K562 (cell line): ENCODE results near the gene ELOVL5. TPM values are rescaled to one million over a fixed set of nuclear protein-coding genes. Genes with fewer than 3 reads are reported as not detected.

ENCODE experiments used
- CCNT2 ChIP-seq: IDR thresholded peaks from 2 replicates; pipeline ENCODE4 v1.6.1; 2011; ENCODE audit warnings: borderline replicate concordance, low read depth, mild to moderate bottlenecking, moderate library complexity, mixed read lengths, low read length; ENCODE audit not compliant: insufficient read length; ENCODE audit errors: extremely low read depth
- ETV5 ChIP-seq: sonication (generic); formaldehyde crosslinking; IDR thresholded peaks from 2 replicates; pipeline ENCODE4 v1.4.0; 2020; ENCODE audit warnings: low read depth, mild to moderate bottlenecking, missing genetic modification reagents
- KAT7 ChIP-seq: sonication (generic); formaldehyde crosslinking; IDR thresholded peaks from 2 replicates; pipeline ENCODE4 v1.8.0; 2022; ENCODE audit warnings: missing genetic modification reagents, mild to moderate bottlenecking, borderline replicate concordance
- MEF2A ChIP-seq: IDR thresholded peaks from 2 replicates; pipeline ENCODE4 v1.6.1; 2011; ENCODE audit warnings: low read depth, mild to moderate bottlenecking, low read length, moderate library complexity; ENCODE audit not compliant: control insufficient read depth
- NFE2L1 ChIP-seq: fragments of 450-650 bp; IDR thresholded peaks from 2 replicates; pipeline ENCODE4 v1.6.1; 2016; ENCODE audit warnings: missing genetic modification characterization, low read depth, mild to moderate bottlenecking, missing compliant biosample characterization, moderate library complexity, borderline replicate concordance
- NFIX ChIP-seq: fragments of 250-450 bp; sonication (Bioruptor Pico); IDR thresholded peaks from 2 replicates; pipeline ENCODE4 v1.4.0; 2020; ENCODE audit warnings: low read depth, mild to moderate bottlenecking, moderate library complexity
- NR1H2 ChIP-seq: sonication (generic); formaldehyde crosslinking; IDR thresholded peaks from 2 replicates; pipeline ENCODE4 v1.4.0; 2020; ENCODE audit warnings: mild to moderate bottlenecking, missing genetic modification reagents
- NR2C1 ChIP-seq, 2 experiments: fragments of 450-650 bp; IDR thresholded peaks; 2 replicates each; pipeline ENCODE4 v1.6.1; 2017; ENCODE audit warnings: mild to moderate bottlenecking in 2 of 2, antibody characterized with exemption in 1 of 2, inconsistent platforms in 1 of 2, missing compliant biosample characterization in 1 of 2, missing genetic modification characterization in 1 of 2
- NRF1 ChIP-seq, 2 experiments: fragments of 450-650 bp; IDR thresholded peaks in 1 of 2; conservative IDR thresholded peaks in 1 of 2; 2 replicates each; pipeline ENCODE4 v1.6.1; 2014; ENCODE audit warnings: mild to moderate bottlenecking in 2 of 2
- OTX1 ChIP-seq: fragments of 450-650 bp; formaldehyde crosslinking; IDR thresholded peaks from 2 replicates; pipeline ENCODE4 v1.4.0; 2022; ENCODE audit warnings: mild to moderate bottlenecking
- RAD21 ChIP-seq, 2 experiments: fragments of 250-450 bp in 1 of 2; fragments of 450-650 bp in 1 of 2; sonication (Bioruptor Pico) in 1 of 2; formaldehyde crosslinking in 1 of 2; IDR thresholded peaks in 1 of 2; conservative IDR thresholded peaks in 1 of 2; 2 replicates each; pipeline versions ENCODE4 v1.4.0 to v1.8.0; 2020 to 2022; ENCODE audit warnings: mild to moderate bottlenecking in 2 of 2, moderate library complexity in 1 of 2
- RCOR1 ChIP-seq, 2 experiments: IDR thresholded peaks; 2 replicates each; pipeline ENCODE4 v1.6.1; 2012; ENCODE audit warnings: low read depth in 2 of 2, low read length in 2 of 2, borderline replicate concordance in 1 of 2, improper control_type of control experiment in 1 of 2
- RFX7 ChIP-seq: fragments of 250-450 bp; sonication (Bioruptor Pico); IDR thresholded peaks from 2 replicates; pipeline ENCODE4 v1.5.1; 2021; ENCODE audit warnings: mild to moderate bottlenecking
- ZBED1 ChIP-seq: IDR thresholded peaks from 2 replicates; pipeline ENCODE4 v1.6.1; 2014
- ZKSCAN8 ChIP-seq: fragments of 200-800 bp; sonication (Bioruptor generic); IDR thresholded peaks from 2 replicates; pipeline ENCODE4 v1.6.1; 2016; ENCODE audit warnings: missing genetic modification characterization, missing compliant biosample characterization
- ZNF133 ChIP-seq: fragments of 250-450 bp; sonication (Bioruptor Pico); IDR thresholded peaks from 2 replicates; pipeline ENCODE4 v1.4.0; 2020; ENCODE audit warnings: mild to moderate bottlenecking
- ZNF263 ChIP-seq: sonication (generic); formaldehyde crosslinking; IDR thresholded peaks from 2 replicates; pipeline ENCODE4 v1.8.0; 2022; ENCODE audit warnings: mild to moderate bottlenecking, missing genetic modification reagents, borderline replicate concordance
- ZNF384 ChIP-seq: IDR thresholded peaks from 2 replicates; pipeline ENCODE4 v1.6.1; 2012; ENCODE audit warnings: low read depth, low read length, improper control_type of control experiment
- polyA plus RNA-seq, 8 experiments: library from polyadenylated mRNA; depleted of rRNA in 4 of 8; stranded (reverse) in 5 of 8; unstranded in 3 of 8; fragments of >200 nt; fragmentation: Nextera tagmentation in 2 of 8; fragmentation: Illumina TruSeq in 1 of 8; extraction: Ambion mirVana in 2 of 8; extraction: Trizol in 1 of 8; gene quantifications; 2 replicates each; pipeline versions ENCODE4 v1.2.1 to v1.2.3, GENCODE V29; 2011 to 2014; ENCODE audit warnings: inconsistent platforms in 1 of 8, missing spikeins in 1 of 8
- total RNA-seq, 7 experiments: library from RNA; depleted of rRNA in 6 of 7; stranded (reverse); fragments of >200 nt in 6 of 7; fragmentation: Illumina TruSeq in 2 of 7; extraction: Trizol in 2 of 7; gene quantifications; 2 replicates each; pipeline versions ENCODE4 v1.2.1 to v1.2.3, GENCODE V29; 2011 to 2021; ENCODE audit warnings: low replicate concordance in 1 of 7
- TF ChIP-seq, protein P1 (sequence below): IDR thresholded peaks from 3 replicates; pipeline ENCODE4 v1.6.1; 2011; ENCODE audit warnings: borderline replicate concordance, mild to moderate bottlenecking; ENCODE audit not compliant: insufficient read length, insufficient read depth
- TF ChIP-seq, protein P2 (sequence below): fragments of 450-650 bp; IDR thresholded peaks from 2 replicates; pipeline ENCODE4 v1.6.1; 2014; ENCODE audit warnings: low read depth, mild to moderate bottlenecking, moderate library complexity, borderline replicate concordance
- TF ChIP-seq, protein P3 (sequence below): fragments of 250-450 bp; sonication (Bioruptor Pico); IDR thresholded peaks from 2 replicates; pipeline ENCODE4 v1.5.0; 2021
- TF ChIP-seq, protein P4 (sequence below), 2 experiments: fragments of 450-650 bp; IDR thresholded peaks; 2 replicates each; pipeline ENCODE4 v1.6.1; 2016

Gene ELOVL5
- total and polyA plus RNA-seq, 9 of the 15 experiments (the other 6 are each of a cell fraction or from before 2014, with no cell fraction given): 70.6 to 245 (median 132) TPM

DNA sequence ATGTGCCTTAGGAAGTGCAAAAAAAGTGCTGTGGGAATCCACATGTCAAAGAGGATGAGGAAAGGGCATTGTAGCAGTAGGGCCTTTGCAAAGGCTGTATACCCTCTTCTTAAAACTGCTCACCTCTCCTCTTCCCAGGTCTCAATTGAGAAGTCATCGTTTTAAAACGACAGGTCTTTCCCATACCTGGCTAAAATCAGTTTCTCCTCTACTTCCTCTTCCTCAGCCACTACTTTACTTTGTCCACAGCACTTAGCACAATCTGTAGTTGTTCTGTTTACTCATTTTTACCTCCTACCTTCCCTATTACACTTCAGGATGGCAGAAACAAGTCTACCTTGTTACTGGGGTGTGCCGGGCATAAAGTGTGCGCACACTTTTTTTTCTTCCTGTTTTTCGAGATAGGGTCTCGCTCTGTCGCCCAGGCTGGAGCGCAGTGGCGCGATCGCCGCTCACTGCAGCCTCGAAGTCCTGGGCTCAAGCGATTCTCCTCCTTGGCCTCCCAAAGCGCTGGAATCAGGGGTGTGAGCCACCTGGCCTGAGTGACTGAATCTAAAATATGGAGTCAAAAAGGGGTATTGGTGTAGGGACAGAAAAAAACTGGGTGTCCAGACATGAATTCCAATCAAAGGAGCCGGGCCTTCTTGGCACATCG, 9.8 kb upstream of the ELOVL5 start (continued):
- no peak for TF ChIP-seq MEF2A
- TF ChIP-seq, protein P1, sequence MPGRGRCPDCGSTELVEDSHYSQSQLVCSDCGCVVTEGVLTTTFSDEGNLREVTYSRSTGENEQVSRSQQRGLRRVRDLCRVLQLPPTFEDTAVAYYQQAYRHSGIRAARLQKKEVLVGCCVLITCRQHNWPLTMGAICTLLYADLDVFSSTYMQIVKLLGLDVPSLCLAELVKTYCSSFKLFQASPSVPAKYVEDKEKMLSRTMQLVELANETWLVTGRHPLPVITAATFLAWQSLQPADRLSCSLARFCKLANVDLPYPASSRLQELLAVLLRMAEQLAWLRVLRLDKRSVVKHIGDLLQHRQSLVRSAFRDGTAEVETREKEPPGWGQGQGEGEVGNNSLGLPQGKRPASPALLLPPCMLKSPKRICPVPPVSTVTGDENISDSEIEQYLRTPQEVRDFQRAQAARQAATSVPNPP: no peak
- TF ChIP-seq, protein P2, sequence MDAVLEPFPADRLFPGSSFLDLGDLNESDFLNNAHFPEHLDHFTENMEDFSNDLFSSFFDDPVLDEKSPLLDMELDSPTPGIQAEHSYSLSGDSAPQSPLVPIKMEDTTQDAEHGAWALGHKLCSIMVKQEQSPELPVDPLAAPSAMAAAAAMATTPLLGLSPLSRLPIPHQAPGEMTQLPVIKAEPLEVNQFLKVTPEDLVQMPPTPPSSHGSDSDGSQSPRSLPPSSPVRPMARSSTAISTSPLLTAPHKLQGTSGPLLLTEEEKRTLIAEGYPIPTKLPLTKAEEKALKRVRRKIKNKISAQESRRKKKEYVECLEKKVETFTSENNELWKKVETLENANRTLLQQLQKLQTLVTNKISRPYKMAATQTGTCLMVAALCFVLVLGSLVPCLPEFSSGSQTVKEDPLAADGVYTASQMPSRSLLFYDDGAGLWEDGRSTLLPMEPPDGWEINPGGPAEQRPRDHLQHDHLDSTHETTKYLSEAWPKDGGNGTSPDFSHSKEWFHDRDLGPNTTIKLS: 0 out of 2 replicates have a peak, but pooled peaks have one; percentile 35
- TF ChIP-seq OTX1: no peak
- no peak for TF ChIP-seq RFX7 (CRISPR knock-in tag)
- no peak for TF ChIP-seq NFE2L1 (tag)
- 0 out of 4 replicates have a peak, but pooled peaks of 1 of the 2 experiments have one; percentile 17 for TF ChIP-seq RCOR1 (IDR thresholded peaks at IDR 0.05; ENCODE audit: borderline replicate concordance in 1 of 2, low read depth in 2 of 2, low read length in 2 of 2)
- TF ChIP-seq RAD21 (CRISPR knock-in tag; conservative IDR thresholded peaks at IDR 0.05 in 1 of 2, IDR thresholded peaks at IDR 0.05 in 1 of 2): no peak
- TF ChIP-seq KAT7 (CRISPR knock-in tag): 0 out of 2 replicates have a peak, but pooled peaks have one; percentile 4
- TF ChIP-seq CCNT2: no peak
- TF ChIP-seq NFIX (CRISPR knock-in tag): no peak
- TF ChIP-seq NRF1 (conservative IDR thresholded peaks at IDR 0.05 in 1 of 2, IDR thresholded peaks at IDR 0.05 in 1 of 2): no peak
- 0 out of 2 replicates have a peak, but pooled peaks have one; percentile 47 for TF ChIP-seq ZKSCAN8 (CRISPR knock-in tag)
- TF ChIP-seq, protein P3, sequence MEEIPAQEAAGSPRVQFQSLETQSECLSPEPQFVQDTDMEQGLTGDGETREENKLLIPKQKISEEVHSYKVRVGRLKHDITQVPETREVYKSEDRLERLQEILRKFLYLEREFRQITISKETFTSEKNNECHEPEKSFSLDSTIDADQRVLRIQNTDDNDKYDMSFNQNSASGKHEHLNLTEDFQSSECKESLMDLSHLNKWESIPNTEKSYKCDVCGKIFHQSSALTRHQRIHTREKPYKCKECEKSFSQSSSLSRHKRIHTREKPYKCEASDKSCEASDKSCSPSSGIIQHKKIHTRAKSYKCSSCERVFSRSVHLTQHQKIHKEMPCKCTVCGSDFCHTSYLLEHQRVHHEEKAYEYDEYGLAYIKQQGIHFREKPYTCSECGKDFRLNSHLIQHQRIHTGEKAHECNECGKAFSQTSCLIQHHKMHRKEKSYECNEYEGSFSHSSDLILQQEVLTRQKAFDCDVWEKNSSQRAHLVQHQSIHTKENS (CRISPR knock-in tag): no peak
- no peak for TF ChIP-seq NR1H2 (CRISPR knock-in tag)
- no peak for TF ChIP-seq ZBED1
- no peak for TF ChIP-seq ZNF133
- TF ChIP-seq ZNF263 (CRISPR knock-in tag): no peak
- TF ChIP-seq ZNF384: peak; percentile 61
- TF ChIP-seq, protein P4, sequence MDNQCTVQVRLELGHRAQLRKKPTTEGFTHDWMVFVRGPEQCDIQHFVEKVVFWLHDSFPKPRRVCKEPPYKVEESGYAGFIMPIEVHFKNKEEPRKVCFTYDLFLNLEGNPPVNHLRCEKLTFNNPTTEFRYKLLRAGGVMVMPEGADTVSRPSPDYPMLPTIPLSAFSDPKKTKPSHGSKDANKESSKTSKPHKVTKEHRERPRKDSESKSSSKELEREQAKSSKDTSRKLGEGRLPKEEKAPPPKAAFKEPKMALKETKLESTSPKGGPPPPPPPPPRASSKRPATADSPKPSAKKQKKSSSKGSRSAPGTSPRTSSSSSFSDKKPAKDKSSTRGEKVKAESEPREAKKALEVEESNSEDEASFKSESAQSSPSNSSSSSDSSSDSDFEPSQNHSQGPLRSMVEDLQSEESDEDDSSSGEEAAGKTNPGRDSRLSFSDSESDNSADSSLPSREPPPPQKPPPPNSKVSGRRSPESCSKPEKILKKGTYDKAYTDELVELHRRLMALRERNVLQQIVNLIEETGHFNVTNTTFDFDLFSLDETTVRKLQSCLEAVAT (IDR thresholded peaks at IDR 0.05): peak; percentile 35 to 52; a peak in 1 of 4 replicates
- TF ChIP-seq NR2C1 (IDR thresholded peaks at IDR 0.05): peak; percentile 37; the same call in 1 of the 2 replicates
- TF ChIP-seq NR2C1 (tag; IDR thresholded peaks at IDR 0.05): peak; percentile 66; the same call in 1 of the 2 replicates
- 0 out of 2 replicates have a peak, but pooled peaks have one; percentile 26 for TF ChIP-seq ETV5 (CRISPR knock-in tag)
